ENCODE measurements around the gene TAS2R4. TPM values are rescaled to one million over a fixed set of nuclear protein-coding genes. Genes with fewer than 3 reads are reported as not detected.
"Not testable (repeated sequence)": the region's sequence is repeated elsewhere in the genome, so short reads cannot be mapped to it uniquely, and the experiment has no call there.

Gene TAS2R4
- polyA plus RNA-seq, 12 donors = 0.38 to 2.9 (median 1.1) TPM; not detected in 2

DNA sequence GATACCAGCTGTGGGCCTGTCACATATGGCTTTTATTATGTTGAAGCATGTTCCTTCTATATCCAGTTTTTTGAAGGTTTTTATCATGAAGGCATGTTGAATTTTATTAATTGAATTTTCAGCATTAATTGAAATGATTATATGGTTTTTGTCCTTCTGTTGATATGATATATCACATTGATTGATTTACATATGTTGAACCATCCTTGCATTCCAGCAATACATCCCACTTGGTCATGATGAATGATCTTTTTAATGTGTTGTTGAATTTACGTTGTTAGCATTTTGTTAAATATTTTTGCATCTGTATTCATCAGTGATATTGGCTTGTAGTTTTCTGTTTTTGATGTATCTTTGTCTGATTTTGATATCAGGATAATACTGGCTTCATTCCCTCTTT, 43.6 kb downstream of the TAS2R4 start:
- no peak for DNase-seq

- DNase-seq = not testable (repeated sequence)
Measured at GRCh38 chr7:141822432-141822831, 46.0 kb downstream of the TAS2R4 start.

Other genes starting within 250 kb of the TAS2R4 start
- 10 to 100 TPM in 11 of 12 donors, not detected in 1; 14.9 to 32.5 (median 20.4) TPM for gene AGK, start 225.3 kb upstream of the TAS2R4 start, polyA plus RNA-seq (ENCODE audit: insufficient read length in 12 of 12)
- 10 to 100 TPM in 5 of 12 donors, 1 to 10 TPM in 6, not detected in 1; 6.9 to 14.6 (median 9.2) TPM for gene DENND11, start 74.5 kb upstream of the TAS2R4 start, polyA plus RNA-seq (ENCODE audit: insufficient read length in 12 of 12)
- under 1 TPM in 8 of 12 donors, not detected in 4; 0.04 to 0.33 (median 0.19) TPM for gene WEE2, start 68.3 kb upstream of the TAS2R4 start, polyA plus RNA-seq (ENCODE audit: insufficient read length in 12 of 12)
- 100 to 1,000 TPM in 8 of 12 donors, 10 to 100 TPM in 3, not detected in 1; 83.1 to 126 (median 109) TPM for gene SSBP1, start 38.3 kb upstream of the TAS2R4 start, polyA plus RNA-seq (ENCODE audit: insufficient read length in 12 of 12)
- under 1 TPM in 9 of 12 donors, not detected in 3; 0.14 to 0.60 (median 0.35) TPM for gene TAS2R3, start 12.6 kb upstream of the TAS2R4 start, polyA plus RNA-seq (ENCODE audit: insufficient read length in 12 of 12)
- gene TAS2R5, start 13.5 kb downstream of the TAS2R4 start, polyA plus RNA-seq (ENCODE audit: insufficient read length in 12 of 12) = 1 to 10 TPM in 6 of 12 donors, under 1 TPM in 4, not detected in 2; 0.71 to 5.5 (median 1.8) TPM
- under 1 TPM in 6 of 12 donors, not detected in 6; 0.11 to 0.34 (median 0.21) TPM for gene PRSS37, start 64.8 kb downstream of the TAS2R4 start, polyA plus RNA-seq (ENCODE audit: insufficient read length in 12 of 12)
- not detected for gene OR9A4, start 139.7 kb downstream of the TAS2R4 start, polyA plus RNA-seq (ENCODE audit: insufficient read length in 12 of 12)
- 1 to 10 TPM in 1 of 12 donors, under 1 TPM in 9, not detected in 2; 0.13 to 2.3 (median 0.25) TPM for gene CLEC5A, start 170.3 kb downstream of the TAS2R4 start, polyA plus RNA-seq (ENCODE audit: insufficient read length in 12 of 12)
- under 1 TPM in 8 of 12 donors, not detected in 4; 0.14 to 0.38 (median 0.22) TPM for gene TAS2R38, start 197.1 kb downstream of the TAS2R4 start, polyA plus RNA-seq (ENCODE audit: insufficient read length in 12 of 12)
- gene MGAM, start 219.2 kb downstream of the TAS2R4 start, polyA plus RNA-seq (ENCODE audit: insufficient read length in 12 of 12) = 1 to 10 TPM in 1 of 12 donors, under 1 TPM in 9, not detected in 2; 0.10 to 1.5 (median 0.20) TPM

All from muscle of arm (tissue), 12 donors.